ENCODE data around the gene LRRN4CL.
A peak's percentile ranks its signal among the peaks of the same experiment; 100 is the strongest.
"Not testable (repeated sequence)": the region's sequence is repeated elsewhere in the genome, so short reads cannot be mapped to it uniquely, and the experiment has no call there.

LRRN4CL gene

DNA sequence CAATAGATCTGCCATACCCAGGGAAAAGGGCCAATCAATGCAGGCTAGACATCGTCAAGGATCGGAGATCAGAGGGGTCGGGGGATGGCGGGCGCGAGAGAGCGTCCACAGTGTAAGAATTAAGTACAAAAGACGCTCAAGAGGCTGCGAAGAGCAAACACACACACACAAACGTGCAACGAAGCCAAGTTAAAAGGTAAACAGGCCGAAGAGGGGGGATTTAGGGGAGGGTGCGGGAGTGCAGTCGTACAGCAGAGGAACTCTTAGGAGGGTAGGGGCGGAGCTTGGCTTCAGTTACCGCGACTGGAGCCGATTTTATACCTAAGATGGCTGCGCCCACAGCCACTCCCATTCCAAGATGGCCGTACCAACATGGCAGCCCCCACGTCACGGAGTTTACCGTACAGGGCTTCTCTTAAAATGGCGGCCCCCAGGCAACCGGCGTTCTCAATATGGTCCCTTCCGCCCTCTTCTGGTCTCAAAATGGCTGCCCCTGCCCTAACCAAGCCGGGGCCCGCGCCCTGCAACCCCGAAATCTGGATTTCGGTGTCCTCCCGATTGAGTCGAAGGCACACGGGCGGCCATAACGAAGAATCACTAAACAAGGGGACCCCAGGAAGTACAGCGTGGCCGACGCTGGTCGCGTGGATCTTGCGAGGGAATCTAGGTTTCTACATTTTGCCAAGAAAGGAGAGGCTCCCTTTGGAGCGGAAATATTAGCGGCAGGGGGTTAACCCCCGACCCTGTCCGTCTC, 20.1 kb upstream of the LRRN4CL start:
- peak; percentile 96 for DNase-seq

DNA sequence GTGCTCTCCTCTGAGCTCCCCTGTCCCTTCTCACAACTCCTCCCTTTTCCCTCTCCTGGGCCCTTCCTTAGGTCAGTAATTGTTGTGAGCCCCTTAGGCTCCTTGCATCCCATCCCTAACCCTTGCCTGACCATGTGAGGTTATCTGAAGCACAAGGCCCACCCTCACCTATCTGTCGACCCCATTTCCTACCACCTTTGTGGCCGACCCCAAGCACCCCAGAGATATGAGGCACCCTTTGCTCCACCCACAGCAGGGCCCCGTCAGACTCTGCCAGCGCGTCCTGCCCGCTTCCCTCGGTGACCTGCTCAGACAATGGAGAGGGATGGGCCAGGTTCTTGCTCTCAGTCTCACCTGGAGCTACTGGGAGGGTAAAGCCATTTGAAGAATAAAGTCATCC, 19.5 kb upstream of the LRRN4CL start:
- peak; percentile 69 for DNase-seq

DNA sequence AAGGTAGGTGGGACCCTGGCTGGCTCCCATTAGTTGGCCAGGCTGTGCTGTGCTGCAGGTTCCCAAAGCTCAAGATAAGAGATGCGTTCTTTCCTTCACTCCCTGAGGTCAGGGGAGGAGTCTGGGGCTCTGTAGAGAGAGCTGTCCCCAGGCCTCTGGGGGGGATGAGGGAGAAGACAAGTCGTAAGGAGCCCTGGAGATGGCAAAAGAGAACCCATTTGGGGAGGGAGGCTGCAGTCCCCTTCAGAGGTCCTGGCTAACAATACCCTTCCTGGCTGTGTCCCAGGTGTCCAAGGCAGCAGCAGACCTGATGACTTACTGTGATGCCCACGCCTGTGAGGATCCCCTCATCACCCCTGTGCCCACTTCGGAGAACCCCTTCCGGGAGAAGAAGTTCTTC, 19.1 kb upstream of the LRRN4CL start:
- no peak for DNase-seq

DNA sequence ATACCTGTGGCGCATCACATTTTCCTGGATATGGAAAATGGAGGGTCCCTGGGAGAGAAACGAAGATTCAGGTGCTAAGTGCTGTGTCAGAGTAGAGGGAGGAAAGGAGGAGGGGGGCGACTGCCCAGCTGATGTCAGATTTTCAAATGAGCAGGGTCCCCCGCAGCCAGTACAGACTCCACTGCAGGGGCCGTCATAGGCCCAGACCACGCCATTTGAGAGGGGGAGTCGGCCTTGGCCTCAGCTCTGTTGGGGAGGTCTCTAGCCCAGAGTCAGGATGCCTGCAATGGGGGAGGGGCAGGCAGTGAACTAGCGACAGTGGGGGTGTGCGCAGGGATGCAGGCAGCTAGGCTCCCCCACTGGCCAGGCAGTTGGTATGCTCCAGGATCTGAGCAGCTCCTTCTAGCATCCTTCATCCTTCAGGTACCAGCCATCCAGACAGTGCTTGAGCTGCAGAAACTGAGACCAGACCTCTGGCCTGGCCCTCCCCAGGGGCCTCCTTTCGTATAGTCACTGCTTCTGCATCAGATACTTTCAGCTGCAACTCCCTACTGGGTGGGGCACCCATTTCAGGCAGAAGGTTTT, 18.0 kb upstream of the LRRN4CL start, which contains the start of the genes BSCL2 and GNG3:
Gene BSCL2, minus strand, starts transcription at position 148 of the 585 bp plus-strand sequence. CDS start 229 bp downstream, outside the sequence.
Gene GNG3, plus strand, starts transcription at position 400 of the 585 bp plus-strand sequence. CDS start 620 bp downstream, outside the sequence.
- no peak for DNase-seq

DNA sequence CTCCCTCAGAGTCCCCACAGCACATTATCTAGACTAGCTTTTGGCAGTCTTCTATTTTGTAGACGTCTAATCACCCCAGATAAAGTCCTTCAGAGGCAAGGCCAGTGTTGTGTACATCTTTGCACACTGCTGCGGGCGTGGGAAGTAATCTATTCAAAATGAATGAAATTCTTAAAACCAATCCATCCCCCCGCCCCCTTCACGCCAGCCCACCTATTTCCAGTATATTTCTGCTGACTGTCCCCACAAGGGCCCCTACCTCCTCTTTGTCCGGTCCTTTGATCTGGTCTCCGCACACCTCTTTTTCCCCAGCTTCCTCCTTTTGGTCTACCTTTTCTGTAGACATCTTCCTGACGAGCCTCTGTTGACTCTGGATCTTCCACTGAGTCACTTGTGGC, 17.5 kb upstream of the LRRN4CL start:
- DNase-seq: no peak

DNA sequence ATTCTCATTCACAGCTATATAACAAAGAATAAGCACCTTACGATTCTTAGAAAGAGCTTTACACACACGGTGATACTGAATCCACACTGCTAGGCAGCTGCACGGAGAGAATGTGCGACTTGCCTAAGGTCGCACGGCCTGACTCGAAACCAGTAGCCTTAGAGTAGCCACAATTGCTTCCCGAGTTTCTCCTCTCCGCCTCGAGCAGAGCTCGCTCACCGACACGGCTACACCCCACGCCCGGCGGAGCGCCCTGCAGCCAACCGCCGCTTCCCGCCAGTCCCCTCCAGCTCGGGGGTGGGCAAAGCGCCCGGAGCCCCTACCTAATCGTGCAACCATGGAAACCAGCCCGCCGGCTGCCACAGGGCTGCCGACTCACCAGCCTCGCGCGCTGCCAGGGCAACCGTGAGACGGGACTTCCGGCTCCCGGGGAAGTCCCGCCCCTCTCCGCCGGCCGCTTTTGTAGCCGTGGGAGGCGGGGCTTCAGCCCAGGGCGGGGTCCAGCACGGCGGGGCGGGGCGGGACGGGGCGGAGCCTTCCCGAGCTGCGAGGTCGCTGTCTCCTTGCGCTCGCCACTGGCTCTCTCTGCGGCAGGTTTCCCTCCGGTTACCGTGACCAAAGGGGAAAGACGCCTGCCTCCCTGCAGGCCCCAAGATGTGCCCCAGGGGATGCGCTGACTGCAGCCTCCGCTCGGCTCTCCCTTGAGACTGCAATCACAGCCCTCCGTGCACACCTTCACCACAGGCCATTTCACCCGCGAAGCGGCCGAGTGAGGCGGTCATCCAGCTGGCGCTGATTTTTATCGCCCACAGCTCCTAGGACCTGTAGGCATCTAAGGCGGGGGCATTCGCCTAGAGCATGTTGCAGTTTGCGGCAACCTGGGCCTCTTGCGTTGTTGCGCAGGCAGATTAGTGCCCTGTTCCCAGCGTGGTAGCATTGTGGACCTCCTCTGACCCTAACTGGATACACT, 16.8 kb upstream of the LRRN4CL start:
- DNase-seq: peak; percentile 96

DNA sequence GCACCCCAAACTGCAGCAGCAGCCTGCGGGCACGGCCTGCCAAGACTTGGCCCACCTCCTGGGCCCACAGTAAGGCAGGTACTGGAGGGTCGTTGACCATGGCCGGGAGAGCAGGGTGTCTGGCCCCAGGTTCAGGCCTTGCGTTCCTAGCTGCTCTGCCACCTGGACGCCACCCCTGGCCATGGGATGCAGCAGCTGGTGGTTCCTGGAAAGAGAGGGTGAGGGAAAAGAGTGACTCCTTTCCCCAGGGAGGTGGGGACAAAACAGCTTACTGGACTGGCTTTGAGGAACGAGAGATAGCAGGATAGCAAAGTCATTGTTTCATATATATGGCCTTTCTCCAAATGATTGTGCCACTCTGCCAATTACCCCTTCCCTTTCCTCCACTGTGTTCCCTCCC, 16.1 kb upstream of the LRRN4CL start:
- no peak for DNase-seq

DNA sequence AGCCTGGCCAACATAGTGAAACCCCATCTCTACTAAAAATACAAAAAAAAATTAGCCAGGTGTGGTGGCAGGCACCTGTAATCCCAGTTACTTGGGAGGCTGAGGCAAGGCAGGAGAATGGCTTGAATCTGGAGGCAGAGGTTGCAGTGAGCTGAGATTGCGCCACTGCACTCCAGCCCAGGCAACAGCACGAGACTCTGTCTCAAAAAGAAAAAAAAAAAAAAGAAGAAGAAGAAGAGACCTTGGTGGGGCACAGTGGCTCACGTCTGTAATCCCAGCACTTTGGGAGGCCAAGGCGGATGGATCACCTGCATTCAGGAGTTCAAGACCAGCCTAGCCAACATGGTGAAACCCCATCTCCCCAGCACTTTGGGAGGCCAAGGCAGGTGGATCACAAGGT, 14.6 kb upstream of the LRRN4CL start:
- not testable (repeated sequence) for DNase-seq

DNA sequence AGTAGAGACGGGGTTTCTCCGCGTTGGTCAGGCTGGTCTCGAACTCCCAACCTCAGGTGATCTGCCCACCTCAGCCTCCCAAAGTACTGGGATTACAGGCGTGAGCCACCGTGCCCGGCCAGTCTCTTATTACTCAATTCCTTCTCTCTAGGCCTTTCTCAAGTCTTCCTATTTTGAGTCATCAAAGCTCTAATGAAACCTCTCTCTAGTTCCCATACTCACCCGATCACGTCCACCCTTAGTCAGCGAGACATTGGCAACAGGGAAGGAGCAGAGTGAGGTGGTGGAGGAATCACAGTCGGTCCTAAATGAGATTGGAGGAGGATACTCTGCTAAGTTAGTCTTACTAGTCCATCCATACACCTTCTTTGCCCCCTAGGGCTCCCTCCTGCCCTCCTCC, 12.9 kb upstream of the LRRN4CL start:
- DNase-seq: no peak

DNA sequence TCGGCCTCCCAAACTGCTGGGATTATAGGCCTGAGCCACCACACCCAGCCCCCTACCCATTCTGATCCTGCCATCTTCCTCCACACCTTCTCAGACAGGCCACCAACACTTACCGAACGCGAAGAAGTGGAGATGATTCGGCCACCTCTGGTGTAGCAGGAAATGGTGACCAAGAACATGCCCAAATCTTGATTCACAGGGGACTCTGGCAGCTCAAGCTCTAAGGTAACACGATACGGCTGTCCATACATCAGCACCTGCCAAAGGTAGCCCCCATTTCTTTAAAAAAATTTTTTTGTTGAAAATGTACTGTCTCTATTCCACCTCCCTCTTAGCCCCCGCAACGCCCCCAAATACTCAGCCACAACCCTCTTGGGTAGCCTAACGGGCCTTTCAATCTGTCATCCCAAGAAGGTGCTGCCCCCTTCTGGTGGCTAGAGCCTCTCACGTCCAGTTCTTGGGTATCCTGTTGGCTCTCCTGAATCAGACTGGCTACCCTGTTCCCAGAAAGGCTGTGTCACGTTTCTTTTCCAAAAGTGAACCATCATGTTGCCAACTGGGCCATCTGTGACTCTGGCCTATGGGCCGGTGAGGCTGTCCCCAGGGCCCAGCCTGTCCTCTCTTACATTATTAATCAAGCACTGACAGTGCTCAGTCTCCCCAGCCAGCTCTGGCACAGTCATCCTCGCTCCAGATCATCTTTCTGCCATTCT, 5.3 kb upstream of the LRRN4CL start:
- DNase-seq: peak; percentile 83

DNA sequence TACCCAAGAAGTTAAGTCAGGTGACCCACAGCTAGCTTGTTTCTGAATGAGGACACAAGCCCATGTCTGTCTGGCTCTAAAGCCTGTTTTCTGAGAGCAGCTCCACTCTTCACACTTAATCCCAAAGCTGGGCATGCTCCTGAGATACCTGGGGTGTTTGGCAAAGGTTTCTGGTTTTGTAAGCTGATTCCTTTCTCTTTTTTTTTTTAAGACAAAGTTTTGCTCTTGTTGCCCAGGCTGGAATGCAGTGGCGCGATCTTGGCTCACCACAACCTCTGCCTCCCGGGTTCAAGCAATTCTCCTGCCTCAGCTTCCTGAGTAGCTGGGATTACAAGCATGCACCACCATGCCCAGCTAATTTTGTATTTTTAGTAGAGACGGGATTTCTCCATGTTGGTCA, 4.3 kb upstream of the LRRN4CL start:
- not testable (repeated sequence) for DNase-seq

DNA sequence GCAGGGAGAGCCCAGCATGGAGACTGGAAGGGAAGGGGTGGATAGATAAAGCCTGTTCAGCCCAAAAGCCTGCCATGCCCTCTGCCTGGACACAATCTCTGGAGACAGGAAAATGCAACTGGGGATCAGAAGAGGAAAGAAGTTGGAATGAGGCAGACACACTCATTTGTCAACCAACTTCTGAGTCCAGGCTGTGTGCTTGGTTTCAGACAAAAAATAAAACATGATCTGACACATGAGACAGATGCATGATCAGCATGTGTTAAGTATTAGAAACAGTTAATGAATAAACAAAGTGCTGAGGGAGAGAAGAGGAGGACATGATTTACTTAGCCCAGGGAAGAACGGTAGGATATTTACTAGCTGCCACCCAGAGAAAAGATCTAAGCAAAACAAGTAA, 839 bp downstream of the LRRN4CL start:
- no peak for DNase-seq

DNA sequence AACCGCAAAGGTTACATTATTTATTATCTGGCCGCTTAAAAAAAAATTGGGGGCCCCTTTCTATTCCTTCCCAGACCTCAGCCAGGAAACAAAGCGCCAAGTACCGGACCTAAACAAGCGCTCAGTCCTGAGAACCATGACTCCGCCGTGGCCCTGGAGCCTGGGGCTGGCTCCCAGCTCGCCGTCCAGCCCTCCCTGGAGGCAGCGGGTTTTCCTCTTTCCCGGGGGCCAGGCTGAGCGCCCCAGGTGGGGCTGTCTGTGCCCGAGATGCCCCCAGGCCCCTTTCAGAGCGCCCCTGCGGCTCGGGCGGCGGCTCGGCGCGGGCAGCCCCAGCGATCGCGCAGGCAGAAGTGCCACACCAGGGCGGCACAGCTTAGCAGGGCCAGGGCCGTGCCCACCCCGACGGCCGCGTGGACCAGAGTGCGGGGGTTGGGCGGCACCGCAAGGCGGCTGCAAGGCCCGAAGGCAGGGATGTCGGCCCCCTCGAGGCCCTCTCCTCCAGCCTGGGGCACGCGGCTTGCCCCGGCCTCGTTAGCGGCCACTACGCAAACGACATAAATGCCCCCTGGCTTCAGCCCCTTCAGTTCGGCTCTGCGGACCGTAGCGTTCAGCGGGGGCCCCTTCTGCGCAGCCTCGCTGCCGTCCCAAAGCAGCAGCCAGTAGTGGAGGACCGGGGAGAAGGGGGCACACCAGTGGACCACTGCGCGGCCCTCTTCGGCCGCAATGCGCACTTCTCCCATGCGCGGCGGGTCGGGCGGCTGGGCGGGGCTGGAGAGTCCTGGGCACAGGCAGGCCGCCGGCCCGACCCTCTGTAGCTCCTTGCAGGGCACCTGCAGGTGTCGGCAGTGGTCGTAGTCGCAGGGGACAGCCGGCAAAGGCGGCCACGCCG, 1.6 kb downstream of the LRRN4CL start:
- no peak for DNase-seq

DNA sequence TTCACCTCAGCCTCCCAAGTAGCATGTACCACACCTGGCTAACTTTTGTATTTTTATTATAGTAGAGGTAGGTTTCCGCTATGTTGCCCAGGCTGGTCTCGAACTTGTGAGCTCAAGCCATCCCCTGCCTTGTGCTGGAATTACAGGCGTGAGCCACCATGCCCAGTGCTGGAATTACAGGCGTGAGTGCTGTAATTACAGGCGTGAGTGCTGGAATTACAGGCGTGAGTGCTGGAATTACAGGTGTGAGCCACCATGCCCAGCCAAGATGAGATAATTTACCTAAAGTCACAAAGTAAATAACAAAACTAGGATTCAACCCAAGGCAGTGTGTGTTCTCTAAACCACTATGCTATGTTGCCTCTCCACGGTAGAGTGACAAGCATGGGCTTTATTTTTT, 6.8 kb downstream of the LRRN4CL start:
- no peak for DNase-seq

DNA sequence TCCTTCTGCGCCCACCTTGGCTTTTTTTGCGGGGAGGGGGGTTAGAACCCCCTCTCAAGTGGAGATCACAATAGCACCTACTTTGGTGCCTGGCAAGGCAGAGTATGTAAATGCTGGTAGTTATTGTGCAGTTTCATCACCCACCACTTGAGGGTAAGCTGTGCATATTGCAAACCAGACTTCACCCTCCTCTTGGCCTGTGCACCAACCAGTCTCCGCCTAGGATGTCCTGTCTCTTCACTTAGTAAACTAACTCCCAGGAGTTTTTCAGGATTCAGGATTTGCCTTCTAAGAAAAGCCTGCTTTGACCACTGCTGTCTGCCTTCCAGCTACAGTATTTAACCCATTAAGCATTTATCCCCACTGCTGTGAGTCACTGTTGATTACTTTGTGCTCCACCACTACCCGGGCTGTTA, 8.5 kb downstream of the LRRN4CL start:
- DNase-seq: no peak

DNA sequence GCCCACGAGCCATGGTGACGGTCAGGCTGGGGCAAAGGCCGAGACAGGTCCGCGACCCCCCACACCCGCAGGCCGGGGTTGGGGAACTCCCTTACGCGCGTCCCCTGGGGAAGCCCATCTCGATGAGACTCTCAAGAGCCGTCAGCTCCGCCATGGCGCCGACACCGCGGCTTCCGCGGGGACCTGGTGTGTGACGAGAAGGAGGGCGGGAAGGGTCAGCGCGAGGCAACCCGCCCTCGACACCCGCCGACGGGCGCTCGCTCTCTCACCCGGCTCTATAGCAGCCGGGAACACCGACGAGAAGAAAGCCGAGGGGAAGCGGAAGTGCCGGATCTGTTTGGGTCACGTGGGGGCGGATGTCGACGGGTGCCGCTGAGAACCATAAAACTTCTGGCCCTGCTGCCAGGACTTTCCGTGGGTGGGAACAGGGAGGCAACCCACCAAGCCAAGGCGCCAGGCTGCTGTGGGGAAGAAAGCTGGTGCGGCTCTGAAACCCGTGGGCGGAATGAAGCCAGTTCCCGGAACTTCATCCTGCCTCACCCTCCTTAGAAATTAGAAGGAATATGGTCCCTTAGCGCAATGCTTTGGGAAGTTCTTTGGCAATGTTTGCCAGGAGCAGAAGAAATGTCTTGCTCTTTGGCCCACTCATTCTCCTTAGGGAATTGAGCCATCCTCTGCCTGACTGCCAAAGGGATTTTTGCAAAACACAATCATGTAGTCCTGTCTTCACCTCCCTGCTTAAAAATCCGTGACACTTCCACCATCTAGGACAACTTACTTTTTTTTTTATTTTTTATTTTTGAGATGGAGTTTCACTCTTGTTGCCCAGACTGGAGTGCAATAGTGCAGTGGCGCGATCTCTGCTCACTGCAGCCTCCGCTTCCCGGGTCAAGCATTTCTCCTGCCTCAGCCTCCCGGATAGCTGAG, 10.3 kb downstream of the LRRN4CL start, which contains the start of gene UBXN1:
Gene UBXN1, minus strand, starts transcription at position 304 of the 927 bp plus-strand sequence. Its CDS starts 150 bp downstream, at position 154.
- DNase-seq: peak; percentile 92

DNA sequence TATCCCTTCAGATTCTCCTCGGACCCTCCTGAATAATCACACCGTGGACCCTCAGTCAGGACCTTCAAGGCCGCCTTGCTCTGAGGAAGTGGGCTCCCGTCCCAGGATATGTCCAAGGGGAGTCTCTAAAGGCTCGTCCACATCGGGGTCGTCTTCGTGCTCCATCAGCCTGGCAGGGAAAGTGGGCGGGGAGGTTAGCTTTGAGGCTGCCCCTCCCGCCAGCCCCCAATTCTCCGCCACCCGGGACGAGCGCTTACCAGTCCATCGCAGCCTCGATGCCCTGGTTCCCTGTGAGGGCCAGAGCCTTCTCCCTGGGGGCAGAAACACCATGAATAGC, 10.9 kb downstream of the LRRN4CL start:
- DNase-seq: no peak

DNA sequence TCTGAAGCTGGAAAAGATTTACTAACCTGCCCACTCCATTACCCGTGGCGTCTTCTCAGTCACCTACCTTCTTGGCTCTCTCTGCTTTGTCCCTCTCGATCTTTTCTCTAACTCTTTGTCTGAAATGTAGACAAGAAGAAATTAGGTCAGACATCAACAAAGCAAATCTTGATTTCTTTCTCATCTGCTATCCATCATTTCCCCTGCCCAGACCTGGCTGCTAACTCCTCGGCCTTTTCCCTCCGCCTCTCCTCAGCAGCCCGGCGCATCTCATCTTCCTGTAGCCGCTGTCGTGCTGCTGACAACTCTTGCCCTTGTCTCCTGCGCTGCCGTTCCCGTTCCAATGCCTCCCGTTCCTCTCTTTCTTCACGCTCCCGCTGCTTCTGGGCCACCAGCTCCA, 11.6 kb downstream of the LRRN4CL start:
- no peak for DNase-seq

DNA sequence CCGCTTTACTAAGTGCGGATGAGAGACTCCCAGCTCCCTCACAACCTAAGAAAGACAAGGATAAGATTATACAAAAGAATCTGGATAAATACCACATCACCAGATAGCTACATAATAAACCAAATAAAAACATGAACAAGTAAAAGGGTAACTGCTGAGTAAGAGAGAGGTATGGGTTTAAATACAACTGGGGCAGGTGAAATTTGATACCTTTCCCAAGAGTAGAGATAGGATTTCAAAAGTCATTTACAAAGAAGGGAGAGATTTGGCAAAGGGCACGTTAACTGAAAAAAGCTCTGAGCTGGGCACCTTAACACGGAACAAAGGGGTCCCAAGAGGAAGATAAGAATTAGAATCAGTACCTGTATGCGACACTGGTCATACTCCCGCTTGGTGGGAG, 12.2 kb downstream of the LRRN4CL start:
- DNase-seq: no peak

DNA sequence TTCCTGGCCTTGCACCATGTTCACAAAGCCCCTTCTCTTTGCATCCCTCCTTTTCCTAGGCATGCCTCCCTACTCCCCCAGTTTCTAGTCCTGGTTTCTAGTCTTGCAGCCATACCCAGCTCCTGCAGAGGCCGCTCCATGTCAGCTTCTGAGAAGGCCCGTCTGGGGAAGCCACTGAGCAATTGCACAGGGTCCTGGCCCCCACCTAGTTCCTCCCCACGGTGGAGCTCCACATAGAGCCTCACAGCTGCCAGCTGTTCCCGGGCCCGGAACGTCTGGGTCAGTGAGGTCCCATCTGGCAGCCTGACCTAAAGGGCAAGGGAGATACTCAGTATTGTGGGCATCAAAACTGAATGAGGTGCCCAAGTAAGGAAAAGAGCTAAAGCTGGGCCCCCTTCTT, 12.6 kb downstream of the LRRN4CL start:
- DNase-seq: no peak
